SH-SY5Y (cell line): Measurements from ENCODE around the gene OR1L4.

ENCODE experiments used
- GATA2 ChIP-seq: IDR thresholded peaks from 2 replicates; pipeline ENCODE4 v1.6.1; 2011; ENCODE audit warnings: mild to moderate bottlenecking, low read depth, low read length
- GATA3 ChIP-seq: IDR thresholded peaks from 2 replicates; pipeline ENCODE4 v1.6.1; 2011; ENCODE audit warnings: low read depth, mild to moderate bottlenecking, low read length, moderate library complexity

The OR1L4 gene

DNA sequence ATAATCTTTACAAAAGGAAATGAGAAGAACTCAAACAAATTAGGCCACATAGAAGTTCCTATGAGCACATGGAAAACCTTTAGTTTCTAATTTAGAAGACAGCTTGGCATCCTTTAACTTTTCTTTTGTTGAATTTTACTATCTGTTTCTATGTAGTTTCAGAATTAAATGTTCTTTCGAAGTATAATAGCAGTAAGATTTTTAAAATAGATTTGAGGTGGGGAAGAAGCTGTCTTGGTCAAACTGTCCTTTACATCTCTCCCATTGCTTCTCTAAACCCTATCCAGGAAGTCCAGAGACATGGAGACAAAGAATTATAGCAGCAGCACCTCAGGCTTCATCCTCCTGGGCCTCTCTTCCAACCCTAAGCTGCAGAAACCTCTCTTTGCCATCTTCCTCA is at the start of gene OR1L4:
Gene OR1L4 (plus strand): TSS at position 301 of the 400 bp plus-strand sequence. CDS start 0 bp downstream, at position 301.
- TF ChIP-seq GATA2 (no peak), GATA3 (no peak)

DNA sequence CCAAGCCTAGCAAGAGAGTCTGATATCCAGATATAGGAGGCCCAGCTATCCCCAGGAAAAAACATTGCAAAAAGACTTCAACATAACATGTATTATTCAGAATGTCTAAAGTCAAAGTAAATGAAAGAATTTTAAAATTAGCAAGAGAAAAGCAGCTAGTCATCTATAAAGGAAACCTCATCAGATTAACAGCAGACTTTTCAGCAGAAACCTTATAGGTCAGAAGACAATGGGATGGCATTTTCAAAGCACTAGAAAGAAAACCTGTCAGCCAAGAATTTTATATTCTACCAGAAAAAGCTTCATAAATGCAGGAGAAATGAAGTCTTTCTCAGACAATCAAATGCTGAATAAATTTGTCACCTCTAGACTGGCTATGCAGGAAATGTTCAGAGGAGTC is 38.9 kb upstream of the OR1L4 start:
- TF ChIP-seq GATA2 (no peak), GATA3 (no peak)

DNA sequence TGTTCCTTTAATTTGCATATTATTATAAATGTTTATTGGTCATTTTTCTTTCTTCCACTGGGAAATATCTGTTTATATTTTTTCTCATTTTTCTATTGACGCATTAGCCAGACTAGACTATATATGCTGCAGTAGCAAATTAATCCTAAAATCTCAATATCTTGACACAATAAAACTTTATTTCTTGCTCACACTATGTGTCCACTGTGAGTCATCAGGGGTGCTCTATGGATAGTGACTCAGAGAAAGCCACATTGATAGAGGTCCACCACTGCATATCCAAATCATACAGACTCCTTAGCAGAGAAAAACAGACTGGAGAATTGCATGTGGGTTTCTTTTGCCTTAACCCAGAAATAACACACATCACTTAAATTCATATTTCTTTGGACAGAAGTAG is 28.1 kb upstream of the OR1L4 start:
- no peak for TF ChIP-seq GATA3
- TF ChIP-seq GATA2 = no peak

- TF ChIP-seq GATA2 (no peak), GATA3 (no peak)
These were observed 5.8 kb upstream of the OR1L4 start for GRCh38 chr9:122718038-122718437.

GRCh38 chr9:122719218-122719617 is 4.6 kb upstream of the OR1L4 start:
- TF ChIP-seq GATA2 (no peak), GATA3 (no peak)

DNA sequence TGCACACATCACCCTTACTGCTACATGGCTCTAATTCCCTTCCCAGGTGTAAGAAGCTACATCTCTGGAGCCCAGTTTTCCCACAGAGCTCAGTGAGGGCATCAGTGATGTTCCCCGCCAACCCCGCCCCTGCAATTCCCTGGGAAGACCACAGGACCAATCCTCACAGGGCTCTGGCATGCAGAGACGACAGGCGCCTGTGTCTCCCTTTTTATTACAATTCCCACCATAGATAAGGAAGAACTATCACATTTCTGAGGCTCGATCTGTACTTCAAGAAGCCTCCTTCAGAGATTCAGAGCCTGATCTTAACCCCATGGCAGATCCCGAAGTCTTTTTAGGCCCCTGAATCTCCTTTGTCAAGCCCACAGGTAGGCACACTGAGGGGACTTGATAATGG is 18.2 kb downstream of the OR1L4 start, which contains the start of gene OR1L6:
Gene OR1L6 (plus strand): TSS at position 301 of the 400 bp plus-strand sequence. CDS start 7,545 bp downstream, outside the sequence.
- TF ChIP-seq GATA3 (no peak), GATA2 (no peak)

- TF ChIP-seq GATA2 = no peak
- no peak for TF ChIP-seq GATA3
These were observed 31.0 kb downstream of the OR1L4 start for GRCh38 chr9:122754825-122755224.

DNA sequence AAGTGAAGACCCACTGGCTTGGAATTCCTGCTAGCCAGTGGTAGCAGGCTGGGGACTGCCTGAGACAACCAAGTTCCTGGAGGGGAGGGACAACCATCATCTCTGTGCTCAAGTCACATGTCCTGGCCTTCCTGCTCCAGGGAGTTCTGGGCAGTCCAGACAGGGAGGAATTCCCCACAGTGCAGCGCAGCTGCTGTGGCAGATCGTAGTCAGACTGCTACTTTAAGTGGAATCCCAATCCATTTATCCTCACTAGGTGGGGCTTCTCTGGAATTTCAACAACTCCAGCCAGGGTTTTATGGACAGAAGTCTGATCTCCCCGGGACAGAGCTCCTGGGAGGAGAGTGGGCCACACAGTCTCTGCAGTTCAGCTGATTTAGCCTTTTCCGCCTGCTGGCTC is 44.0 kb downstream of the OR1L4 start:
- no peak for TF ChIP-seq GATA3
- no peak for TF ChIP-seq GATA2
